Measurements from ENCODE around the gene FAH.

FAH gene

GRCh38 chr15:80173022-80173759, 20.4 kb downstream of the FAH start:
- DNase-seq (ENCODE audit: low read depth): peak; percentile 16

- peak; percentile 87 for DNase-seq (ENCODE audit: low read depth)
Measured at GRCh38 chr15:80174017-80174746, 21.4 kb downstream of the FAH start.

- no peak for DNase-seq (ENCODE audit: low read depth)
Measured at GRCh38 chr15:80175436-80175835, 22.6 kb downstream of the FAH start.

DNA sequence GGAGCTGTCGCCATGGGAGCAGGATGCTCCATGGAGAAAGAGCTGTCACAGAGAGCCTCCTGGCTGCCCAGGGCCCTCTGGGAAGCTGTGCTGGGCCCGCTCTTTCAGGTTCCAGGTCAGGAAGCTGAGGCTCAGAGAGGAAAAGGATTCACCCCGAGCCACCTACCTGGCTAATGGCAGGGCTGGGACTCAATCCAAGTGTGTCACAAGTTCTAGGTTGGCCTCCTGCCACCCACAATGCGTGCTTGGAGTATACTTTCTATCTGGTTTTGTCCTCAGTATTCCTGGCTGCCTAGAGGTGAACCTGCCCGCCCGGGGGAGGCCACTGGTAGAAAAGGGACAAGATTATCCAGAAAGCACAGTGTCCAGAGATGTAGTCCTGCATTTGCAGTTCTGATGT, 23.6 kb downstream of the FAH start:
- no peak for DNase-seq (ENCODE audit: low read depth)

- DNase-seq (ENCODE audit: low read depth): no peak
Measured at GRCh38 chr15:80177156-80177555, 24.4 kb downstream of the FAH start.

DNA sequence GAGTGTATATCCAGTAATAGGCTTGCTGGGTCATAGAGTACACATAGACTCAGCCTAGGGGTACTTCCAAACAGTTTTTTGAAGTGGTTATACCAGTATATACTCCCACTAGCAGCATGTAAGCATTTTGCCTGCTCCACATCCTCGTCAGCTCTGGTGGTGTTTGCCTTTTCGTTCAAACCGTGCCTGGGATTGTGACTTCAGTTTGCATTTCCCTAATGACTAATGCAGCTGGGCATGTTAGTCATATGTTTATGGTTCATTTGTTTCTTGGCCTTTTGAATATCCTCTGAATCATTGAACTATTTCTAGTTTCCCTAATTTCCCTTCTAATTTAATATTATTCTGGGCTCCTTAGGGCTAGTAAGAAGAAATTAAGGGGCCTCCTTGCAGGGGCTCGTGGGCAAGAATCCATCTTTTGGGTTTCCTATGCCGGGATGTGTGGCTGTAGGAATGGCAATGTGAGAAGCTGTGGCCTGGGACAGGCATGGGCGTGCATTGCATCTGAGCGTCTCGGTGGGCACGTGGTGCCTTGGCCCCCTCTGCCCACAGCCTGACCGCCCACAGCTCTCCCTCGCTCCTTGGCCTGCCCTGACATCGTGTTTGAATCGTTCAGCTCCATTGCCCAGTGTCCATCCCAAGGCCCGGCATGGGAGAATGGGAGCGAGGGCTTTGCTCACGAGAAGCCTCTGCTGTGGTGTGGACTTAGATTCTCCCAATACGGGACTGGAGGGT, 26.4 kb downstream of the FAH start:
- DNase-seq (ENCODE audit: low read depth): peak; percentile 90

DNA sequence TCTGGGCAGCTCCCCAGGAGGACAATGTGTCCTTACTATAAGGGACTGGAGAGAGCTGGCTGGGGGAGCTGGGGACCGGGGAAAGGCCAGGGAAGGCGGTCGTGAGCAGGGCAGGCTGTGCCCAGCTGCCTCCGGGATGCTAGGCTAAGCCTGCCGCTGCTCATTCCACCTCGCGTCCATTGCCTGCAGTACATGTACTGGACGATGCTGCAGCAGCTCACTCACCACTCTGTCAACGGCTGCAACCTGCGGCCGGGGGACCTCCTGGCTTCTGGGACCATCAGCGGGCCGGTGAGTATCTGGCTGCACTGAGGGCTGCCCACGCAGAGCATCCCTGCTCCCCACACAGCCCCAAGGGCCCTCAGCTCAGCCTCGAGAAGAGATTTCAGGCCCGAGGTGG, 27.1 kb downstream of the FAH start:
- no peak for DNase-seq (ENCODE audit: low read depth)

DNA sequence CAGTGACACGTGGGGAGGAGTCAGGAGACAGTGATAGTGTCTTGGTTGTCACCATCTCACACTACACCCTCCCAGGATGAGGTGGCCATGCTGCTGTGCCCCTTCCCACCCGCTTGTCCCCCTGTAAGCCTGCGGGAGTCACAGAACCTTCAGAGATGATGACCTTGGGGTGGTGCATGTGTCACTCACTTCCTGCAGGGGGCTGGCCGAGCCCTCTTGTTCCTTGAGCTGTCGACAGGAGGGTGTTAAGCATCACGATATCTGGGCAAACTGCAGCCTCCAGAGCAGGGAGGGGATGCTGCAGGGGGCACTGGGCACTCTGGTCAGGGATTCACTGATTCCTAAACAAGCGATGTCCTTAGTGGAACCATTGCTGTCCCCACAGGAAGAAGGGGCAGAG, 27.7 kb downstream of the FAH start:
- no peak for DNase-seq (ENCODE audit: low read depth)

GRCh38 chr15:80180986-80181385, 28.2 kb downstream of the FAH start:
- no peak for DNase-seq (ENCODE audit: low read depth)

DNA sequence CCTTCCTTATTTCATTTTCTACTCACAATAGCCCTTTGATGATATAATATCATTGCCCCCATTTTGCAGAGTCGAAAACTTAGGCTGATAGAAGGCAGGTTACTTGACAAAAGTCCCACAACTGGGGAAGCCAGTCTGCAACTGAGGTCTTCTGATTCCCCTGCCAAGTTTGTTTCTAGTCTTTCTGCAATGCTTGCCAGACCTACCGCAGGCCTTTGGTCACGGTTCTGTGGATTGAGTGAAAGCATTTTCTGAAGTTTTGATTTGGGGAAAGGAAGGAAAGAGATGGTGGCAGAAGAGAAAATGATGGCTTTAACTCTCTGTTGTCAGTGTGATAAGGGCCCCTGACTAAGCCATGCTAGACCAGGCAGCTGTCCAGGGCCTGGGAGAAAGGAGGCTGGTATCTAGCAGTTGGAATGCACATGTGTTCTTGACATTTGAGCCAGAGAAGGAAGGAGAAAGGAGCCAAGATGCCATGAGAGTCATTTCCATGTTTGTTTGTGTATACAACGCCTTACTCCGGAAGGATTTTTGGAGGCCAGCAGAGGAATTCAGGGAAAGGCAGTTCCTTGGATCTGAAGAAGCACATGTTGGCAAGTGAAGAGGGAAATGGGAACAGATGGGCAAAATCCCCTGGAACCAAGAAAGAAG, 29.9 kb downstream of the FAH start:
- DNase-seq (ENCODE audit: low read depth): peak; percentile 21

- DNase-seq (ENCODE audit: low read depth): no peak
Measured at GRCh38 chr15:80183306-80183705, 30.5 kb downstream of the FAH start.

DNA sequence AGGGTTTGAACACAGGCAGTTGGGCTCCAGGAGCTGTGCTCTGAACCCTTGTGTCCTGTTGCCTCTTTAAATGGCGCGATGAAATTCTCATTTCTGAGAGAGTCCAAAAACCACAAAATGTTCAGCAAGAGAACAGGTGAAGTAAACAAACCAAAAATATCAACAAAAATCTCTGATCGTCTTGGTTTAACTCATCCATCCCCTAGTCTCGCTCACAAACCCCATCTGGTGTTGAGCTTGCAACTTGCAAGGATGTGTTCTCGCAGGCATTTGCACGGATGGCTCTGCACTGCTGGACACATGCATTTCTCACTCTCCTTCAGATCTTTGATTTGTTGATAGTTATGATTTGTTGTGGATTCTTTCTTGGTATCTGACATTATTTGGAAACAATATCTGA, 31.1 kb downstream of the FAH start:
- no peak for DNase-seq (ENCODE audit: low read depth)

GRCh38 chr15:80184554-80184953, 31.8 kb downstream of the FAH start:
- no peak for DNase-seq (ENCODE audit: low read depth)

- no peak for DNase-seq (ENCODE audit: low read depth)
Measured at GRCh38 chr15:80185152-80185551, 32.4 kb downstream of the FAH start.

DNA sequence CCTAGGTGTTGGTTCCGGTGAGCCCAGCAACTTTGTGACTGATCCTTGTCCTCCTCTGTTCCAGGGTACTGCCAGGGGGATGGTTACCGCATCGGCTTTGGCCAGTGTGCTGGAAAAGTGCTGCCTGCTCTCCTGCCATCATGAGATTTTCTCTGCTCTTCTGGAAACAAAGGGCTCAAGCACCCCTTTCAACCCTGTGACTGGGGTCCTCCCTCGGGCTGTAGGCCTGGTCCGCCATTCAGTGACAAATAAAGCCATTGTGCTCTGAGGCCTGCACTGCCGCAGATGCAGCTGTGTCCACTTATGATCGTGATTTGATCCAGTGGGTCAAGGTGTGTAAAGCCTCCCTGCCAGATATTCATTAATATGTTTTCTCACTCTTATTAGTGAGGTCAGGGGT, 33.3 kb downstream of the FAH start:
- DNase-seq (ENCODE audit: low read depth): no peak

GRCh38 chr15:80186597-80186996, 33.8 kb downstream of the FAH start:
- DNase-seq (ENCODE audit: low read depth): no peak

- no peak for DNase-seq (ENCODE audit: low read depth)
Measured at GRCh38 chr15:80188251-80188650, 35.5 kb downstream of the FAH start.

DNA sequence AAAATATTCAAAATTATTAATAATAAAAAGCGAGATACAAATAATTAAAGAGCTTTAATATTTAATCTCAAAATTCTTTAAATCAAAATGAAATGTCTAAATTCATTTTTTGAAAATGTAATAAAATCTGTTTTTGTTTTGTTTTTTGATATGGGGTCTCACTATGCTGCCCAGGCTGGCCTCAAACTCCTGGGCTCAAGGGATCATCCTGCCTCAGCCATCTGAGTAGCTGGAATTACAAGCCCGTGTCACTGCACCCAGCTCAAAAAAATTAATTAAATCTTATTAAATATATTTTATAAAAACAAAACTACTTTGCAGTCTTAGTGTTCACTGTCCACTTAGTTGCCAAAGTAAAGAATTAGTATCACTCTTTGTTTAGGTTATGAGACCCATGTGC, 38.4 kb downstream of the FAH start:
- no peak for DNase-seq (ENCODE audit: low read depth)

DNA sequence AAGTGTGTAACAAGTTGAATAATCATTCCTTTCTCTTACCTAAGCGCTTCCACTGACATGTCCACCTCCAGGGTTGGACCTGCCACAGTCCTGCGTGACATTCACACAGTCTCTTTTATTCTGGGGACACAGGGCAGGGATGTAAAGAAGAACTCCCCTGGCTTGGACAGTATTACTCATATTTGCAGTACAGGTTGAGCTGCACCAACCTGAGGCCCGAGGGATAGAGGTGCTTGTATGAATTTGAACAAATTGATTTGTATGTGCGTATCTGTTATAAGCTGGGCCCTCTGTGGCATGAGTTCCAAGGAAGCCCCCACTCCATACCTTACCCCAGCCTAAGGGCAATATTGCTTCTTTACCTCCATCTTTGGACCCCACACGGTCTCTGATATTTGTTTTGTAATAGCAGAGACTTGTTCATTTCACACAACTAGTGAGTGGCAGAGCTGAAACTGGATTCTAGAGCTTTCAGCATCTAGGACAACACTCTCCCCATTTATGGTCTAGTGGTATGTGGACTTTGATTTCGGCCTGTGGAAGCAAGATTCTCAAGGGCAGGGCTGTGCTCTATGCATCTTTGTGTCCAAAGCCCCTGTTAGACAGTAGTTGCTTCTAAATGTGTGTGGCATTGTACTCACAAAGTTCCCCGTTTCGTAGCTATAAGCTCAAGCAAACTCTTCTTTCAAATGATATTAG, 39.2 kb downstream of the FAH start:
- DNase-seq (ENCODE audit: low read depth): no peak

DNA sequence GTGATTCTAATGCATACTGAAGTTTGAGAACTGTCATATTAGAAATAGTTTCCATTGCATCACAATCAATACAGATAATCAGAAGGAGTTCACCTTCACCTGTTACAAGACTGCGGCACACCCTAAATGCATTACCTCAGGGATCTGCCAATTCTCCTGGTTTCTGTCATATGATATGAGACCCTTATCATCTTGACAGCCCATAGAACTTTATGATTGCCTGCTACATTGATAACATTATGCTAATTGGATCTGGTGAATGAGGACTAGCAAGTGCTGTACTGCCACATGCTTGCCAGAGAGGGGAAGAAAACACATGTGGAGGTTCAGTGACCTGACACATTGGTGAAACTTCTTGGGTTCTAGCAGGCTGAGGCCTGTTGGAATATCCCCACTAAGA, 41.4 kb downstream of the FAH start:
- DNase-seq (ENCODE audit: low read depth): no peak

GRCh38 chr15:80194914-80195313, 42.1 kb downstream of the FAH start:
- no peak for DNase-seq (ENCODE audit: low read depth)

- no peak for DNase-seq (ENCODE audit: low read depth)
Measured at GRCh38 chr15:80199366-80199765, 46.6 kb downstream of the FAH start.
